HCT116 (cell line): ENCODE results near the gene EN2. TPM values are rescaled to one million over a fixed set of nuclear protein-coding genes. Genes with fewer than 3 reads are reported as not detected.

ENCODE experiments used
- ATAC-seq: fragments of 200-7000 bp; cut with Tn5 transposase; 2 replicates; pipeline ENCODE4 v1.9.1; 2020; ENCODE audit warnings: mild to moderate bottlenecking, moderate library complexity
- BruUV-seq: library from RNA; stranded (reverse); fragments of 400-500 nt; replicated peaks from 2 replicates; lab custom pipeline; 2021; lab: Mats Ljungman, UMichigan
- CTCF ChIA-PET: fragments of 300-600 bp; sonication (Branson Sonifier 250); formaldehyde crosslinking; loops from one replicate; lab custom pipeline; 2021; ENCODE audit warnings: antibody characterized with exemption; lab: Charles Lee
- POLR2A ChIA-PET: fragments of 300-600, 350-600 bp; sonication (Branson Sonifier 250); formaldehyde crosslinking; loops from one replicate; lab custom pipeline; 2021; ENCODE audit warnings: antibody characterized with exemption; lab: Charles Lee
- RAD21 ChIA-PET, 2 experiments: fragments of 300-600 bp; sonication (Branson Sonifier 250); formaldehyde crosslinking; loops; one replicate each; lab custom pipeline; 2023; ENCODE audit warnings: low total read pairs in 2 of 2; ENCODE audit not compliant: uncharacterized antibody in 2 of 2, unreplicated experiment in 2 of 2, low non-redundant PET in 1 of 2; lab: Charles Lee
- DNase-seq: peaks from one replicate; pipeline ENCODE4 v3.0.0-alpha.2; 2010; ENCODE audit warnings: low read depth, low spot score
- H2AFZ ChIP-seq: fragments of 200-600 bp; shearing (Covaris generic), sonication (generic); 2 replicates; pipeline ENCODE4 v1.6.1; 2017; ENCODE audit warnings: low read depth, mixed run types, mixed read lengths, antibody characterized with exemption, low read length; ENCODE audit not compliant: poor library complexity, severe bottlenecking
- H3K27ac ChIP-seq: 2 replicates; pipeline ENCODE4 v1.5.1; 2012; ENCODE audit warnings: low read depth, low read length
- H3K27me3 ChIP-seq: fragments of 200-600 bp; sonication (generic); 2 replicates; pipeline ENCODE4 v1.6.1; 2016; ENCODE audit warnings: mixed run types, low read length, mixed read lengths; ENCODE audit not compliant: insufficient read depth
- H3K36me3 ChIP-seq, 2 experiments: fragments of 200-500 bp in 1 of 2; fragments of 200-600 bp in 1 of 2; sonication (Bioruptor generic) in 1 of 2; sonication (generic) in 1 of 2; 2 replicates each; pipeline versions ENCODE4 v1.5.1 to v1.6.1; 2014 to 2016; ENCODE audit warnings: low read length in 2 of 2, inconsistent platforms in 1 of 2, mixed read lengths in 1 of 2, mixed run types in 1 of 2; ENCODE audit not compliant: insufficient read depth in 2 of 2, control insufficient read depth in 1 of 2
- H3K4me1 ChIP-seq, 2 experiments: fragments of 200-600 bp in 1 of 2; sonication (generic) in 1 of 2; 2 replicates each; pipeline versions ENCODE4 v1.5.1 to v1.6.1; 2012 to 2017; ENCODE audit warnings: low read length in 2 of 2, inconsistent platforms in 1 of 2, mild to moderate bottlenecking in 1 of 2, mixed read lengths in 1 of 2, mixed run types in 1 of 2, moderate library complexity in 1 of 2; ENCODE audit not compliant: insufficient read depth in 2 of 2, control insufficient read depth in 1 of 2
- H3K4me2 ChIP-seq: fragments of 200-600 bp; sonication (generic); 2 replicates; pipeline ENCODE4 v1.6.1; 2017; ENCODE audit warnings: mixed run types, low read length, mixed read lengths
- H3K4me3 ChIP-seq, 2 experiments: fragments of 200-600 bp in 1 of 2; sonication (generic) in 1 of 2; replicated peaks in 1 of 2; 2 replicates each; pipeline ENCODE4 v1.5.1; 2011 to 2016; ENCODE audit warnings: low read length in 2 of 2, control low read depth in 1 of 2, low read depth in 1 of 2, mild to moderate bottlenecking in 1 of 2, mixed read lengths in 1 of 2, mixed run types in 1 of 2
- H3K79me2 ChIP-seq: fragments of 200-600 bp; sonication (generic); 2 replicates; pipeline ENCODE4 v1.6.1; 2017; ENCODE audit warnings: mild to moderate bottlenecking, mixed run types, low read length, moderate library complexity, mixed read lengths; ENCODE audit not compliant: insufficient read depth
- H3K9ac ChIP-seq: fragments of 200-600 bp; sonication (generic); 2 replicates; pipeline ENCODE4 v1.6.1; 2016; ENCODE audit warnings: low read length, mixed read lengths
- H3K9me2 ChIP-seq: fragments of 200-600 bp; sonication (generic), shearing (Covaris generic); 2 replicates; pipeline ENCODE4 v1.6.1; 2017; ENCODE audit warnings: mixed run types, mild to moderate bottlenecking, moderate library complexity; ENCODE audit not compliant: insufficient read depth
- H3K9me3 ChIP-seq, 2 experiments: fragments of 200-500 bp in 1 of 2; fragments of 200-600 bp in 1 of 2; sonication (Bioruptor generic) in 1 of 2; sonication (generic) in 1 of 2; 2 replicates each; pipeline ENCODE4 v1.6.1; 2014 to 2017; ENCODE audit warnings: low read length in 2 of 2, mixed read lengths in 2 of 2, inconsistent platforms in 1 of 2, low read depth in 1 of 2, mild to moderate bottlenecking in 1 of 2, mixed run types in 1 of 2, moderate library complexity in 1 of 2; ENCODE audit not compliant: control insufficient read depth in 1 of 2, insufficient read depth in 1 of 2
- H4K20me1 ChIP-seq: fragments of 200-600 bp; sonication (generic), shearing (Covaris generic); 2 replicates; pipeline ENCODE4 v1.6.1; 2017; ENCODE audit warnings: mixed run types, mild to moderate bottlenecking, moderate library complexity; ENCODE audit not compliant: insufficient read depth
- EGR1 ChIP-seq: IDR thresholded peaks from 2 replicates; pipeline ENCODE4 v1.6.1; 2012; ENCODE audit warnings: low read depth
- ELF1 ChIP-seq: IDR thresholded peaks from 2 replicates; pipeline ENCODE4 v1.6.1; 2012; ENCODE audit warnings: low read depth, borderline replicate concordance
- EZH2 ChIP-seq: fragments of 200-600 bp; sonication (generic); IDR thresholded peaks from 2 replicates; pipeline ENCODE4 v1.6.1; 2017; ENCODE audit warnings: antibody characterized with exemption, mixed run types
- EZH2phosphoT487 ChIP-seq: fragments of 200-600 bp; IDR thresholded peaks from 2 replicates; pipeline ENCODE4 v1.6.1; 2018; ENCODE audit warnings: antibody characterized with exemption, borderline replicate concordance
- FOSL1 ChIP-seq: IDR thresholded peaks from 2 replicates; pipeline ENCODE4 v1.6.1; 2012; ENCODE audit warnings: low read depth
- JUND ChIP-seq: IDR thresholded peaks from 2 replicates; pipeline ENCODE4 v1.6.1; 2012
- POLR2A ChIP-seq: IDR thresholded peaks from 2 replicates; pipeline ENCODE4 v1.7.0; 2011; ENCODE audit warnings: borderline replicate concordance; ENCODE audit not compliant: insufficient read depth, insufficient read length; ENCODE audit errors: extremely low read depth
- POLR2AphosphoS5 ChIP-seq: IDR thresholded peaks from 2 replicates; pipeline ENCODE4 v1.6.1; 2011; ENCODE audit warnings: mild to moderate bottlenecking, low read depth, low read length, moderate library complexity
- SIN3A ChIP-seq: IDR thresholded peaks from 2 replicates; pipeline ENCODE4 v1.6.1; 2012; ENCODE audit warnings: low read depth
- SP1 ChIP-seq: IDR thresholded peaks from 2 replicates; pipeline ENCODE4 v1.6.1; 2012; ENCODE audit warnings: low read depth
- SRF ChIP-seq: IDR thresholded peaks from 2 replicates; pipeline ENCODE4 v1.6.1; 2012; ENCODE audit warnings: low read depth
- TCF7L2 ChIP-seq: IDR thresholded peaks from 2 replicates; pipeline ENCODE4 v1.7.0; 2011; ENCODE audit warnings: borderline replicate concordance, inconsistent platforms; ENCODE audit not compliant: insufficient read depth, insufficient read length; ENCODE audit errors: extremely low read depth
- YY1 ChIP-seq: IDR thresholded peaks from 2 replicates; pipeline ENCODE4 v1.6.1; 2011; ENCODE audit warnings: low read length, low read depth, moderate library complexity, mild to moderate bottlenecking; ENCODE audit not compliant: insufficient replicate concordance; ENCODE audit errors: extremely low read depth
- ZBTB33 ChIP-seq: IDR thresholded peaks from 2 replicates; pipeline ENCODE4 v1.6.1; 2011; ENCODE audit warnings: mild to moderate bottlenecking, low read length, moderate library complexity; ENCODE audit not compliant: insufficient replicate concordance; ENCODE audit errors: extremely low read depth
- ZFX ChIP-seq: fragments of 450-650 bp; IDR thresholded peaks from 2 replicates; pipeline ENCODE4 v1.6.1; 2017
- ZNF274 ChIP-seq: fragments of 200-500 bp; sonication (Bioruptor generic); IDR thresholded peaks from 2 replicates; pipeline ENCODE4 v1.6.1; 2014; ENCODE audit warnings: mild to moderate bottlenecking, low read depth, low read length, inconsistent platforms
- intact Hi-C: fragments of 100-400 bp; cut with micrococcal nuclease; formaldehyde crosslinking; loops from 2 replicates; pipeline ENCODE4 v1.10.0; 2022
- total RNA-seq: library from RNA; stranded (reverse); gene quantifications from one replicate; pipeline ENCODE4 v1.2.1, GENCODE V29; 2021; ENCODE audit not compliant: unreplicated experiment
- TF ChIP-seq, protein P1 (sequence below): IDR thresholded peaks from 2 replicates; pipeline ENCODE4 v1.6.1; 2012

Gene EN2
- total RNA-seq, 1 experiment from 2014 or later: 0.32 TPM

DNA sequence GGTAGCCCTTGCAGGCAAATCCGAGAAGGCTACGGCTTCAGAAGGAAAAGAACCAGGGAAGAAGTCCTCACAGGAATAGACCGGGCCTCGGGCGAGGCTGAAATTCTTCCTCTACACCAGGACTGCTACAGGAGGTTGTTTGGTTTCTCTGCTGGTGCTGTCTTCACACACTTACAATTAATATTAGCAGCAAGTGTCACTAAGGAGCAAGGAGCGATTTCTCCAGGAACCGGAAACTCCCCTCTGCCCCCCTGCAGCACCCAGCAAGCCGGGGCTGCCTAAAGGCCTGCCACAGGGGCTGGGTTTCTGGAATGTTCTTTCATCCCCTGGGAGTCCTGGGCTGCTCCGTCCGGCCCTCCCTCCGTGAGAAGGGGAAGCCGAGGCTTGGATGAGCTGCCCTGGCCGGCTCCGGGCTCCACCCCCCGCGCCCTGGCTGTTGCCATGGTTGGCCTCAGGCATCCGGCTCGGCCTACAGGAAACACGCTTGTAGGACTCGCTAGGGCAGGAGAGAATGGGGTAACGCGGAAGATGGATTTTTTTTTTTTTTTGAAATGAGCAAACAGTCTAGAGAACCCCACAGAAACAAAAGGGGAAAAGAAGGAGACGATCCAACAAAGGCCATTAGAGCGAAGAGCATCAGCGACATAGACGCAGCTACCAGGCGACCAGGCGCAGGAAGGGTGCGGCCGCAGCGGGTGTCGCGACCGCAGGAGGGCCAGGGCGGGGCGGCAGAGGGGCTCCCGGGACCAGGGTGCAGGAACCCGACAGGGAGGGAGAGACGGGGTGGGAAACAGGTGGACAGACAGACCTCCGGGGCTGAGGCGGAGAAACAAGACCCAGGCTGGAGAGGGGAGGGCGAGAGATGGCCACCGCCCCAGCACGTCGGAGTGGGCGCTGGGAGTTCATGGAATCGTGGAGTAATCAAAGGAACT lies 33.0 kb downstream of the EN2 start:
- H3K79me2 ChIP-seq: no peaks in the 10 kb centered on the region
- no peak overlapping the region for H3K27ac ChIP-seq
- no peak overlapping the region for H3K4me2 ChIP-seq
- H3K4me3 ChIP-seq: no peak overlapping the region
- RAD21 ChIA-PET: no interaction called here
- H2AFZ ChIP-seq: no peak overlapping the region
- BruUV-seq: no TSS peak
- no peaks in the 10 kb centered on the region; a peak in 1 of 4 replicates for H3K4me1 ChIP-seq
- intact Hi-C loops: no loop called here
- POLR2A ChIA-PET: no interaction called here
- no peak for ATAC-seq
- H3K9ac ChIP-seq: no peak overlapping the region
- no peak for DNase-seq
- 0 out of 2 replicates have a peak, but pooled peaks cover 8% of the 10 kb centered on the region for H3K27me3 ChIP-seq
- CTCF ChIA-PET: no interaction called here
- H4K20me1 ChIP-seq: no peaks in the 10 kb centered on the region
- TF ChIP-seq JUND: no peak
- TF ChIP-seq POLR2AphosphoS5: no peak
- no peak for TF ChIP-seq FOSL1
- TF ChIP-seq EGR1: no peak
- TF ChIP-seq, protein P1, sequence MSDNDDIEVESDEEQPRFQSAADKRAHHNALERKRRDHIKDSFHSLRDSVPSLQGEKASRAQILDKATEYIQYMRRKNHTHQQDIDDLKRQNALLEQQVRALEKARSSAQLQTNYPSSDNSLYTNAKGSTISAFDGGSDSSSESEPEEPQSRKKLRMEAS: no peak
- TF ChIP-seq YY1: no peak
- no peak for TF ChIP-seq ZFX
- no peak for TF ChIP-seq EZH2
- no peak for TF ChIP-seq SP1
- TF ChIP-seq EZH2phosphoT487: no peak
- no peak for TF ChIP-seq SIN3A
- no peak for TF ChIP-seq ZNF274
- no peak for TF ChIP-seq ZBTB33
- TF ChIP-seq TCF7L2: no peak
- TF ChIP-seq SRF: no peak
- no peak for TF ChIP-seq ELF1
- TF ChIP-seq POLR2A: no peak
- H3K36me3 ChIP-seq: no peaks in the 10 kb centered on the region
- no peaks in the 10 kb centered on the region for H3K9me2 ChIP-seq
- no peaks in the 10 kb centered on the region for H3K9me3 ChIP-seq
